Activated CD4-positive, CD25-positive, alpha-beta regulatory T cell treated with anti-CD3 and anti-CD28 coated beads, Interleukin-2, amount 50 U/mL, for 24 hours (primary cell): ENCODE data around the gene BAD.

Experiments
- ATAC-seq, 2 donors: fragments of 150-1000 bp; cut with Tn5 transposase; one replicate each; pipeline ENCODE4 v1.10.0; 2021; ENCODE audit warnings: mild to moderate bottlenecking in 1 of 2, moderate library complexity in 1 of 2

BAD gene

DNA sequence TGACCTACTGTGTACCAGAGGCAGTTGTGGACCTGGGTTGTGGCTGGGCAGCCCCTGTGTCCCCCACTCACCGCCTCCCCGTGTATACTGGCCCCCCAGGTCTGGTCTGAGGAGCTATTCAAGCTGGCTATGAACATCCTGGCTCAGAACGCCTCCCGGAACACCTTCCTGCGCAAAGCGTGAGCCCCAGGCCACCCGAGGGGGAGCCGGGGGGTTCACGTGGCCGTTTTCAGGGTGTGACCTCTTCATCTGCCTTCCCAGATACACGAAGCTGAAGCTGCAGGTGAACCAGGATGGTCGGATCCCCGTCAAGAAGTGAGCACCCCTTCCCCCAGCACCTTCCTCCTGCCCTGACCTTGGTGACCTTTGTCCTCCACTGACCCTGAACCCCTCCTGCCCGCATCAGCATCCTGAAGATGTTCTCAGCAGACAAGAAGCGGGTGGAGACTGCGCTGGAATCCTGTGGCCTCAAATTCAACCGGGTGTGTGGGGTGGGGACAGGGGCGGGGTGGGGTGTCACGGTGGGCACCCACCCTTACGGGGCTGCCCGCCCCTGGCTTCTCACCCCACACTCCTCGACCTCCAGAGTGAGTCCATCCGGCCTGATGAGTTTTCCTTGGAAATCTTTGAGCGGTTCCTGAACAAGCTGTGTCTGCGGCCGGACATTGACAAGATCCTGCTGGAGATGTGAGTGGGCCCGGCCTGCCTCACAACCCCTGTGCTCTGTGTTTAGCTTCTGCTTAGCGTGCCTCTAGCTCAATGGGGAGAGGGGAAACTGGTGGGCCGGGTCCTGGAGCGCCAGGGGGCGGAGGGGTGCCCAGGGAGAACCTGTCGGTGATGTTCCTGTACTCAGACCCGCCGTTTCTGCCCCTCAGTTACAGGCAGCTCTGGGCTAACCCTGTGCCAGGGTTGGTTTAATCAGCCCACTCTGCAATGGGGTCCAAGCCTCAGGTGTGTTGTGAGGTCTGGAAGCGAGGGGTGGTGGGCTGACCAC, 29.0 kb downstream of the BAD start:
- ATAC-seq, result no peak

DNA sequence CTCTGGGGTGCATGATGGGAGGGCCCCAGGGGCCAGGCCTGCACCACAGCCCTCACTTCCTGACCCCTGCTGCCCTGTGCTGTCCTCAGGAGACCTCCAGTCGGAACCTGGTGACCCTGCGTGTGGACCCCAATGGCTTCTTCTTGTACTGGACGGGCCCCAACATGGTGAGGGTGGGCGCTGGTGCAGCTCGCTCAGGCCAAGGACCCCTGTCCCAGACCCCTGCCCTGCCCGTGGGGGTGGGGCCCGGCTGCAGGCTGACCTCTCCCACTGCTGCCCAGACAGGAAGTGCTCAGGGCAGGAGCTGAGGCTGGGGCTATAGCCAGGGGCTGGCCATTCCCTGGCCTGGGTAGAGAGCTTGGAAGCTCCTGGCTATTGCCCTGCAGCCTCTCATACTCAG, 30.1 kb downstream of the BAD start:
- ATAC-seq, result no peak

DNA sequence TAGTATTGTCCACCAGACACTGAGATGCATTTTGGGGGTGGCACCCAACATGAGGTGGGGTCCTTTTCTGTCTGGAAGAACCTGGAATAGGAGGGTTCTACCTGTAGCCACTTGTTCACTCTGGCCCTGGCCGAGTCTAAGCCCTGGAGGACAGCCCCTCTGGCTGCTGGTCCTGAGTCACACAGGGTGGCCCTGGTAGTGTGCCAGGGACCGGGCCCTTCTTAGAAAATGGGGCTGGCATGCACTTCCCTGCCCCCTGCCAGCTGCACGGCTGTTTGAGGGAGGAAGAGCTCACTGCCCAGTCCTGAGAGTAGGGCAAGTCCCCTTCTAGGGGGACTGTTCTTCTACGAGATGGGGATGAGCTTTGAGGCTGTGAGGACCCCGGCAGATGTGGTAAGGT, 31.0 kb downstream of the BAD start:
- ATAC-seq, result no peak

DNA sequence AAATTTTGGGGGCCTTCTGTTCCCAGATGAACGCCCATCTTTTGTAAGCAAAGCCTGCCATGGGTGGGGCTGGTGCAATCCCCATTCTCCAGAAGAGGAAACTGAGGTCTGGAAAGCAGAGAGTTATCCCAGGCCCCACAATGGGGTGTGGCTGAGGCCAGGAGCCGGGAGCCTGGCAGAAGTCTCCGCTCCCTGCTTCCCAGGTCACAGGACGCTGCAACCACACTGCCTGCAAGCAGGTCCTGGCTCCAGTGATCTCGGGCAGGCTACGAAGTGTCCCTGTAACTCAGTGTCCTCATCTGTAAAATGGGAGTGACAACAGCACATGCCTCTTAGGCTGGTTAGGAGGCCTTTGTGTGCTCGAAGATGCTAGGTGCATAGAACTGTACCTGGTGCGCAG, 31.4 kb downstream of the BAD start:
- ATAC-seq, result no peak

DNA sequence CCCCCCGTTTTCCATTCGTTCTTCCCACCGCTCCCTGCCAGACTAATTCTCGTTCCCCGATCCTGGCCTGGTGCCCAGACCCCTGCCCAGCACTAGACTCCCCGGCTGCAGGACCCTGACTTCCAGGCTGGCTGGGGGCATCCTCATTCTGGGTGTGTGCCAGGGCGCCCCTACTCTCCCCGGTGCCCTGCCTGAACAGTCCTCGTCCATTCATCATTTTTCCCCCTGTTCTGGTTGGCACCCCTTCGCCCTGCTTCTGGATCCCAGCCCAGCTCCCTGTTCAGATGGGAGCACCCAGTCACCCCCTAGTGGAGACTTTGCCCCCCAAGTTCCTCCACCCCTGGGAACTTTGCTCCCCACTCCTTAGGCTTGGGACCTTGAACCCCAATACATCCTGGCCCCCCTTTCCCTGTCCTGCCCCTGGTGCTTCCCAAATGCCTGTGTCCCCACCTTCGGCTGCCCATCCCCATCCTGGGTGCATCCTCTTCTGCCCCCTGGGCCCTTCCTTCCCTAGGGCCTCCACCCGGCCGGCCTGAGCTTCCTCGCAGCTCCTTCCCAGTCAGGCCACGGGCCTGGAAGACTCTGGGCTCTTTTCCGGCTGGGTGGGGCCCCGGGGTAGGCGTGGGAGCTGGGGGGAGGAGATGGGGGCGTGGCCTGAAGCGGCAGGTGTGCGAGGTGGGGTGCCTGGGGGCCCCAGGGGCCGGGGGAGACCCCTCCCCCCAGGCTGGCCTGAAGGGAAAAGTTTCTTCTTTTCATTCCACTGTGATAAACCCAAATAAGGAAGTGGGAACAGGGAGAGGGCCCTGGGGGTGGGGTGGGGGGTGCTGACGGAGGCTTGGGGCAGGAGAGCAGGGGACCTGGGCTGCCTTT, 32.2 kb downstream of the BAD start:
- no peak for ATAC-seq

DNA sequence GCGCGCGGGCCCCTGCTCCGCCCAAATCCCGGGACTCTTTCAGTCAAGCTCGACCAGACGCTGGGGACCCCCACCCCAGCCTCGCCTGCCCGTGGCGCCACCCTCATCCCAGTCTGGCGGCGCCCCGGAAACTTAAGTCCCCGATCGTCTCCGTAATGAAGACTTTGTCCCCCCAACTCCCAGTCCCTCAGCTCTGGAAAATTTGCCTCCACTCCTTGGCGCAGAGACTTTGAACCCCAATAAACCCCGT, 32.8 kb downstream of the BAD start:
- no peak for ATAC-seq

DNA sequence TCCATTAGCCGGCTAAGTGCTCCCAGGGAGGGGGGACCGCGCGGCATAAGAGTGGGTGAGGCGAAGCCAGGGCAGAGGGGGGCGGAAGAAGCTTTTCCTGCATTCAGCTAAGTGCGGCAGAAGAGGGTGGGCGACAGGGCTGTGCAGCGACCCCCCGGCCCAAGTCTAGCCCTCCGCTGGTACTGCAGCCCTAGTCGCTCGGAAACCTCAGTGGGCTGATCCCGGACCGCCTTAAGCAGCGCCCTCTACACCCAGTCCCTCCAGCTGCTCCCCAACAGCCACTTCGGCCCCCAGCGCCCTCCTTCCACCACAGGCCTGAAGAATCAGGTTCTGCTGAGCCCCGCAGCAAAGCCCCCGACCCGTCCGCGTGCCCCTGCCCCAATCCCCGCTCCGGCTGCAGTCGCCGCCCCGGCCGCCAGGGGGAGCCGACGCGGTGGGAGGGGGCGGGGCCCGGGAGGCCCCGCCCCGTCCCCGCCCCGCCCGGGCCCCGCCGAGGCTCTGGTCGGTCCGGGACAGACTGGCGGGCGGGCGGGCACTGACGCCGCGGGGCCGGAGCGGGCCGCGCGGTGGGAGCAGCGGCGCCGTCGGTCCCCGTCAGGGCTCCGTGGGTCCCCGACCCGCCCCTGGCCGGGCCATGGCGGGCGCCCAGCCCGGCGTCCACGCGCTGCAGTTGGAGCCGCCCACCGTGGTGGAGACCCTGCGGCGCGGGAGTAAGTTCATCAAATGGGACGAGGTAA, 33.3 kb downstream of the BAD start, which contains the start of gene PLCB3:
Gene PLCB3, plus strand, starts transcription at position 515 of the 737 bp plus-strand sequence. Its CDS starts 120 bp downstream, at position 635.
- ATAC-seq, result peak; percentile 64 to 65

DNA sequence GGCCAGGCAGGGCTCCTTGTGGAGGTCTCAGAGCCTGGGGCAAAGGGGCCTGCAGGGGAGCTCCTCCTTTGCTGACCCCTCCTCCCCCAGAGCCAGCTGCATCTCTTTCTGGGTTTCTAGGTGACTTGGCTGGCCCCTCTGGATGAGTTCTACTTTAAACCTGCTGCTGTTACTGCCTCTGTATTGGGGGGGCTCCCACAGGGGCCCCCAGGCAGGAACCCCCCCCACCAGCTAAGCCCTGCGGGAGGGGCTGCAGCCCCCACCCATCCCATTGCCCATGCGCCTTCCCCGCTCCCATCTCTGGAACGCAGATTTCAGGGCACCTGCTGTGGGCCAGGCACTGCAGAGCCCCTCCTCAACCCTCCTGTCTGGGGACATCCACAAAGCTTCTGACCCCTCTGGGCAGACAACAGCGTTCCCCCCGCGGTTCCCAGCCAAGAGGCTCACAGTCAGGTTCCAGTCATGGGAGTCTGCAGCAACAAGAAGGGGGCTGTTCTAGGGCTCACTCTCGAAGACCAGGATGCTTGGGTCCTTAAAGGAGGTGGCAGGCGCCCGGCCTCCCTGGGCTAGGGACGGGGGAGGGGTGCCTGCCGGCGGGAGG, 34.0 kb downstream of the BAD start:
- no peak for ATAC-seq

DNA sequence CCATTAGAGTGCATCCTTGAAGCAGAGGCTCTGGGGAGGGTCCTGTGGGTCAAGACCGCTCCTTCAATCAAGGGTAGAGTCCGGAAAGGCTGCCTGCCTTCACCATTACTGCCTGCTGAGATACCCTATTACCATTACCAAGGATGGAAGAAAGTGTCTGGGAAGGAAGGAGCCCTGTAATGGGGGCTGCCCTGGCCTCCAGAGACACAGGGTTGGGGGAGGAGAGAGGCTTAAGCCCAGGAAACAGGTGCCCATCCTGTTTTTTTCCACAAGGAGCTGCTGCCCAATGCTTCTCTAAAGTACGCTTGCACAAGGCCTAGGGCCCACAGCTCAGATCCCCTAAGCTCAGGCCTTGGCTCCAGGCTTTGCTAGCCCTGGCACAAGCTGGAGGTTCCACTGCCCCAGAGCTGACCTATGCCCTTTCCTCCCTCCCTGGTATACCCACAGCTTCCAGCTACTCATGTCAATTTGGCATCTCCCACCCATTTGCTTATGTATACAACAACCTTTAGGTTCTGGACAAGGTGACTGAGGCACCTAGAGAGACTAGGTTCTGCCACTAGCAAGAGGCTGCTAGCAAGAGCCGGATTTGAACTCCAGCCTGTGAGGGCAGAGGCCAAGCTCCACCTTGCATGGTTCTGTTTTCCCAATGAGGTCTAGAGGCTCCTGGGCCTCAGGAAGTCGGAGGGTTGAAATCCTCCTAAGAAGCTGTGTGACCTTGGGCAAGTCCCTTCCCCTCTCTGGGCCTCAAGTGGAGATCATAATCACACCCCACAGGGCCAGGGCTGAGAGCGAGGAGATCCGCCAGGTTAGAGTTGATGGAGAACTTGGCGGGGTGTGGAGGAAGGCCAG, 34.7 kb downstream of the BAD start:
- no peak for ATAC-seq

DNA sequence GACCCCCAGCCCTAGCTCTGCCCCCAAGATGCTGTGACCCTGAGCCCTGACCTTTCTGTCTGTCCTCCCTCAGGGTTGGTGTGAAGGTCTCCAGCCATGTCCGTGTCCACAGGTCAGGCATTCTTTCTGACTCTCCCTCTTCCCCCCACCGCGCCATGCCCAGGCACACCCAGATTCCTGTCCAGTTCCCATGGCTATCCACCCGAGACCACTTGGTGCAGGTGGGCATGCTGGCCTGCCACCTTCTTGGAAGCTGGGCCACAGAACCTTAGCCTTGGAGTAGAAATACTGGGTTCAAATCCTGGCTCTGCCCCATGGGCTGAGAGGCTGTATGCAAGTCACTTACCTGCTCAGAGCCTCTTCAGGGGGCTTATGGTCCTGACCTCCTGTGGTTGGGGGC, 35.4 kb downstream of the BAD start:
- no peak for ATAC-seq

DNA sequence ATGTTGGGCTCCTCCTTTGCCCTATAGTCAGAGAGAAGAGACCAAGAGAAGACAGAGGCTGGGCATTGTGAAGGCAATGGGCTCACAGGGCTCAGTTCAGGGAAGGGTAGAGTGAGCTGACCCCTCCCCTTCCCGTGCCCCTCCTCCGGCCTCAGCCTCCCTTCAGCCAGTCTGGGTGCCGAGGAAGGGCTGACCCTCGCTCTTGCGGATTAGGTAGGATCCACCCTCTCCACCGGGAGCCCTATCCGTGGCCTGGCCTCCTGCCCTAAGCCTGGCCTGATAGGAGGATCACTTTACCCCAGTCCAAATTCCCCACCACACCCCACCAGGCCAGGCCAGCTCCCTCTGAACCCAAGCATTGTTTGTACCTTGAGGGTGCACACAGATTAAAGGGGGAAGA, 35.9 kb downstream of the BAD start:
- no peak for ATAC-seq

DNA sequence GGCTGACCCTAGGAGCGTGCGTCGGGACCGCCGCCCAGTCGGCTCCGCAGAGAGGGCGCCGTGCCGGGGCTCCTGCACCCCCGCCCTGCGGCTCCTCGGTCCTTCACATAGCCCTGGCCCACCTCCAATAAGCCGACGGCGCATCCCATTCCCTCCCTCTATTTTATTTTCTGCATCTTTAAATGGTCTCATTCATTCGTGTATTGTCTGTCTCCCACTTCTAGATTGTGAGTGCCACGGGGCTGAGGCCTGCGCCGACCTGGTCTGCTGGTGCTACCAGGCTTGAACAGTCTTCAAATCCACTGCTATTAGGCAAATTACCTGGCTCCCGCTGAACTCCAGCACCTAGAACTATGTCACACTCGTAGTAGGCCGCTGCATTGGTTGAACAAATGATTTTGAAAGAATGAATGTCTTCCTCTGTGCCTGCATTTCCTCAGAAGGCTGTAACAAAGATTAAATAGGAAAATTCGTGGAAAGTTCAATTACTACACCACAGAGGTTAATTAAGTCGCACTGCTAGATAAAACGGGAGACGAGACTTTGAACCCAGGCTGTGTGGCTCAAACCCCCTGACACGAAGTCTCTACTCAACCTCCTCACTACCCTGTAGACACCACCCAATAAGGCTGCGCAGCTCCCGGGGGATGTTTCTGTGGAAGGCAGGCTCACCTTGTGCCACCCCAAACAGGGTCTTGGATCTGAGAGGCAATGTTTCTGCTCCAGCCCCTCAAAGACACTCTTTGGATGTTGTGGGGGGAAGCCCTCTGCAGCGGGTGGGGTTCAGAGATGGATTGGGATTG, 36.5 kb downstream of the BAD start:
- ATAC-seq, result no peak

DNA sequence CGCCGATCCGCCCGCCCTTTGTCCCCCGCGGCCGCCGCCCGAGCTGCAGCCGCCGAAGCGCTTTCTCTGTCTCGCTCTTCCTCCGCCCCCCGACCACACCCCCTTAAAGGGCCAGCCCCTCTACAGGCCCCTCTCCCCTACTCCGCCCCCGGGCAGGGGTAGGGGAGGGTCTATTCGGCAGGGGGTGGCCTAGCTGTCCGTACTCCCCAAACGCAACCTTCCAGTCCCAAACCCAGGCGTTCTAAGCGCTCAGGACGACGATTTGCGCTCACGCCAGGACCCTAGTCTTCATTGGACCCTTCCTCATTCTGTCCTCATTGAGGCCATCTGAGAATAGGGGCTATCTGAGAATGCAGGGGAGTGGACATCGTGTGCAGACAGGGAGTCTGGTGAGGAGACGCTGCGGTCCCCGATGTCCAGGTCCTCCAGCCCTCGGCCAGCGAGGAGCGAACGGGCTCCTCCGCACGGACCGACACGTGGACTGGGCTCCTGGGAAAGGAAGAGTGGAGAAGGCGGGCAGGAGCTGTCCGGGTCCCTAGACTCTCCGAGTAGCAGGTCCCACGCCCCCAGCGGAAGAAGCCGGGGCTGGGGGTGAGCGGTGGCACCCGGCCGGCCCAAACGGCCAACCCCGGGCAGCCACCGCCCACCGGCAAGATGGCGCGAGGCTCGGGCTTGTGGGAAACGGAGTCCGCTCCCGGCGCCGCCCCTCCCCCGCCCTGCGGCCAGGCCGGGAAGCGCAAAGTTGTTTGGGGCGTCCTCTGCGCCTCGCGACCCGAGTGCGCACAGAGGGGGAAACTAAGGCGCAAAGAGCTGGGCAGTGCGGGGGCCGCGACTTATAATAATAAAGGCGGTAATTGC, 37.4 kb downstream of the BAD start, which contains the start of gene PPP1R14B:
Gene PPP1R14B, minus strand, starts transcription at position 73 of the 858 bp plus-strand sequence. CDS start 270 bp downstream, outside the sequence.
- peak; percentile 63 to 66 for ATAC-seq

DNA sequence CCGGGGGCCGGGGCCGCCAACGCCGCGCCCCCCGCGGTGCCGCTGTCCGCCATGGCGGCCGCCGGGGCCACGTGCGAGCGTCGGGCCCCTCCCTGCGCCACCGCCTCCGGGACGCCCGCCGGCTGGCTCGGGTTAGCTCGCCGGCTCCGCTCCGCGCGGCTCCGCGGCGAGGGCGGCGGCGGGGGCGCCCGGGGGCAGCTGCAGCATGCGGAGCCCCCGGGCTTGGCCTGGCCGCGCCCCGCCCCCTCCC, 37.9 kb downstream of the BAD start:
- peak; percentile 11 to 14 for ATAC-seq

DNA sequence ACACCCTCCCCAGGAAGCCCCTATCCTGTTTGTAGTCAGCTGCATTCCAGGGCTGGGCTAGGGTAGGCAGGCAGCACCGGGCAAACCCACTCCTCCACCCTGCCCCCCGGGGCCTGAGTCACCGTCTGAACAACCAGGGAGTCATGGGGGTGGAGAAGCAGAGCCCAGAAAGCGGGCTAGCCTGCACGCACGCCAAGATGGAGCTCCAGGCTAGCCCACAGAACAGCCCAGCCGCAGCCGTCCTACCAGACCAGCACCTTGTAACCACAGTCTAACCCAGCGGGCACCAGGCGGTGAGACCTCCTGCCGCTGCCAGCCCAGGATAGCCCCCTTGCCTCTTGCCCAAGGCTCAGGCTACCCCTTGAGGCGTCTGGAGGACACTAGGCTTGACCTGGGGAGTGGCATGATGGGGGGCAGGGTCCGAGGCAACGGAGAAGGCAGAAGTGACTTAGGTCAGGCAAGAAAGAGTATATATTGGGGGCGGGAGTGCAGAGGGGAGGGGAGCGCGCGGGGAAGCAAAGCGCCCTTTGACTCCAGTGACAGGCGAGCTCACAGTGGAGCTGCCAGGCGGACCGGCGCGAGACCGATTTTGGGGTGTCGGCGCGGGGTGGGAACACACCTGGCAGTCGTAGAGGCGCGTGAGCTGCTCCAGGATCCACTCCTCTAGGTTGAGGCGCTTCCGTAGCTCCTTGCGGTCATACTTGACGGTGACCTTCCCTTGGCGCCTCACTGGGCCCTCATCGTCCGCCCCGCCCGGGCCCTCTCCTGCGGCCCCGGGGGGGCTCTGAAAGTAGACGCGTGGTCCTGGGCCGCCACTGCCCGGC, 38.5 kb downstream of the BAD start:
- peak; percentile 25 to 34 for ATAC-seq

DNA sequence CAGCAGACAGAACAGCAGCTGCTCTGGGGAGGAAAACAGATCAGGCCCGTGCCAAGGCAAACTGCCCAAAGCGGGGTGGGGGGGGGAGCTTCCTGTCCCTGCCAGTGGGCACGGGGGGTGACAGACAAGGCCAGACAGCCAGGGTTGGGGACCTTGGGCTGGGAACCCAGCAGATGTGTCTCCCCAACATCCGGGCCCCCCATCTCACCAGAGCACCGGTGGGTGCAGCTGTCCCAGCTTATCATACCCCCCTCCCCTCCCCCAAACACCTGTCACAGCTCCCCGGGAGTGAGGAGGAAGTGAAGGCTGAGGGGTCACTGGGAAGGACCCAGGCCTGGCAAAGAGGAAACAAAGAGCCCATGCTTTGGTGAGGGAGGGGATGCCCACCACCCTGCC, 39.1 kb downstream of the BAD start:
- ATAC-seq, result no peak

DNA sequence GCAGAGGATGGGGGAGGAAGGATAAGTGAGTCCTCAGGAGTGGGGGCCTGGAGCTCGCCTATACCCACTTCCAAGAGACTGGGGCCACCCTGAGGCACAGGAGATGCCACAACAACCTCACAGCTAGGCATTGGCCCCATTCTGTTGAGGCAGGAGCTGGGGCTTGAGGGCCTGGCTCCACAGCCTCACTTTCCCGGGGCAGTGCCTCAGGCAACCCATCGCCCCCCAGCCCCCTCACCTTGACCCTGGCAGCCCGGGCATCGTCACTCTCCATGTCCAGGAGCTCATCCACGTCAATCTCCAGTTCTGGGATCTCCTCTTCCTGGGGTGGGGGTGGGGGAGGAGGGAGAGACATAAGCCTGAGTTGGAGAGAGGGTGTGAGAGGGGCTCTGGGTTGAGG, 39.5 kb downstream of the BAD start:
- no peak for ATAC-seq

DNA sequence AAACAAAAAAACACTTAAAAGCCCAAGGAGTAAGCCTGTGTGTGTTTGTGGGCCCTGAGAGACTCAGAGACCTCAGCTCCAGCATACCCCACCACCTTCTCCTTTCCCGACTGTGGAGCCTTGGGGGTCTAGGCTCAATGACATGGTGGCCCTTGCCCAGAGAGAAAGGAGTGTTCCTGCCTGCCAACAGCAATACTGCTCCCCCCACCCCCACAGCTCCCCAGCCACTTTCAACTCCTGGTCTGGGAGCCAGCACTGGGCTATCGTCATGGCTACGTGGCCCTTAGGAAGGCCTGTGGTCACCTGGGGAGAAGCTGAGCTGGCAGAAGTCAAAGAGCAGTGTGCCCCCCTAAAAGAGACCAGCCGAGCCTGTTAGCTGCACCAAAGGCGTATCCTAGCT, 40.4 kb downstream of the BAD start:
- ATAC-seq, result no peak

DNA sequence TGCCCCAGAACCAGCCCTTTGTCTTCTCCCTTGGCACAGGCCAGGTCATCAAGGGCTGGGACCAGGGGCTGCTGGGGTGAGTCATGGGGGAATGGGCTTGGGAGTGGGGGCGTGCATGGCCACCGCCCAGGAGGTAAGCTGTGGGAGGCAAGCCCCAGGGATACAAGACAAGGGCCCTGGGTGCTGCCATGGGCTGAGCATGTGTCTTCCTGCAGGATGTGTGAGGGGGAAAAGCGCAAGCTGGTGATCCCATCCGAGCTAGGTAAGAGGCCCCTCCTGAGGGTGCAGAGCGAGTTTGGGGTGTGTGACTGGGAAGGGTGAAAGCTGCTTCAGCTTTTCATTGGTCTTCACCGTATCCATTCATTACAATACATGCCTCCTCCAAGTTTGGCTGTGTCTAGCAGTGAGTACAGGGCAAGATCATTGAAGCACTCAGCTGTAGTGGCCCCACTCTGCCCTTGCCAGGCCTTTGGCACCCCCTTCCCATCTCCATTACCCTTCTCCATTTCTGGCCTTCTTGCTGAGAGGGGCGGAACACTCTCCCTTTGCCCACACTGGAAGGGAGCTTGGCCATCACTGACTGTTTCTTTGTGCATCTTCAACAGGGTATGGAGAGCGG, 41.1 kb downstream of the BAD start:
- no peak for ATAC-seq
